Activated CD4-positive, alpha-beta T cell treated with anti-CD3 and anti-CD28 coated beads, Interleukin-2, amount 50 U/mL, for 1 hour (primary cell): ENCODE results near the gene PDGFA.

ENCODE experiments used
- DNase-seq: peaks from one replicate; pipeline ENCODE4 v3.0.0-alpha.2; 2020

PDGFA gene

GRCh38 chr7:457814-458510 is 61.7 kb downstream of the PDGFA start:
- no peak for DNase-seq

GRCh38 chr7:455110-455928 is 64.3 kb downstream of the PDGFA start:
- DNase-seq: no peak

- DNase-seq: no peak
These were observed 65.1 kb downstream of the PDGFA start for GRCh38 chr7:454356-455109.

GRCh38 chr7:453597-454306 is 65.9 kb downstream of the PDGFA start:
- no peak for DNase-seq

GRCh38 chr7:452791-453455 is 66.7 kb downstream of the PDGFA start:
- no peak for DNase-seq

- no peak for DNase-seq
These were observed 67.4 kb downstream of the PDGFA start for GRCh38 chr7:452226-452751.

GRCh38 chr7:451255-452225 is 68.1 kb downstream of the PDGFA start:
- DNase-seq: no peak

- no peak for DNase-seq
These were observed 68.9 kb downstream of the PDGFA start for GRCh38 chr7:450741-451140.

- no peak for DNase-seq
These were observed 69.6 kb downstream of the PDGFA start for GRCh38 chr7:450036-450435.

GRCh38 chr7:449324-450019 is 70.2 kb downstream of the PDGFA start:
- DNase-seq: no peak

GRCh38 chr7:447523-447922 is 72.1 kb downstream of the PDGFA start:
- DNase-seq: no peak
